K562 (cell line): ENCODE measurements around the gene IFNGR1. TPM values are rescaled to one million over a fixed set of nuclear protein-coding genes. Genes with fewer than 3 reads are reported as not detected.

Experiments
- ATAC-seq: fragments of 200-7000 bp; cut with Tn5 transposase; 3 replicates; pipeline ENCODE4 v1.9.1; 2020; ENCODE audit warnings: moderate library complexity
- BruUV-seq: library from RNA; stranded (reverse); fragments of 400-500 nt; replicated peaks from 2 replicates; lab custom pipeline; 2021; lab: Mats Ljungman, UMichigan
- CTCF ChIA-PET: fragments of 300-600 bp; formaldehyde crosslinking; extraction: SDS; loops from one replicate; lab custom pipeline; 2021; ENCODE audit warnings: low intra/inter-chr PET ratio; lab: Yijun Ruan, JAX
- POLR2A ChIA-PET: fragments of 300-600, 350-650 bp; sonication (Branson Sonifier 250); formaldehyde crosslinking; extraction: SDS; loops from one replicate; lab custom pipeline; 2021; ENCODE audit warnings: antibody characterized with exemption, inconsistent platforms; lab: Yijun Ruan, JAX
- DNase-seq, 4 experiments: peaks; one replicate each; pipeline versions ENCODE4 v3.0.0 to v3.0.0-alpha.2; 2011 to 2018; ENCODE audit warnings: low spot score in 3 of 4, mixed read lengths in 3 of 4; ENCODE audit errors: extremely low read depth in 1 of 4
- FAIRE-seq: peaks from 2 replicates; lab custom pipeline; 2011; peaks lifted over from hg19 to GRCh38; lab: Jason Lieb, UNC
- H2AFZ ChIP-seq: 2 replicates; pipeline ENCODE4 v1.6.0; 2011; ENCODE audit warnings: low read depth, low read length, control low read depth, inconsistent platforms
- H3K27ac ChIP-seq: fragments of 200-600 bp; 3 replicates; pipeline ENCODE4 v1.8.0; 2011; ENCODE audit warnings: low read depth, mild to moderate bottlenecking, control low read depth, inconsistent platforms, low read length, moderate library complexity, mixed read lengths; ENCODE audit errors: extremely low read depth
- H3K27me3 ChIP-seq, 2 experiments: fragments of 300-600 bp in 1 of 2; 2 replicates in 1 of 2; 3 replicates in 1 of 2; pipeline versions ENCODE4 v1.6.0 to v1.8.0; 2011; ENCODE audit warnings: inconsistent platforms in 2 of 2, low read length in 2 of 2, mild to moderate bottlenecking in 1 of 2, mixed read lengths in 1 of 2, moderate library complexity in 1 of 2; ENCODE audit not compliant: control insufficient read depth in 2 of 2, insufficient read depth in 2 of 2
- H3K36me3 ChIP-seq: fragments of 300-600 bp; 3 replicates; pipeline ENCODE4 v1.8.0; 2011; ENCODE audit warnings: mild to moderate bottlenecking, low read length, inconsistent platforms; ENCODE audit not compliant: control insufficient read depth, insufficient read depth
- H3K4me1 ChIP-seq, 2 experiments: fragments of 200-600 bp in 1 of 2; replicated peaks in 1 of 2; 2 replicates in 1 of 2; 3 replicates in 1 of 2; pipeline versions ENCODE4 v1.5.1 to v1.8.0; 2011; ENCODE audit warnings: inconsistent platforms in 2 of 2, low read length in 2 of 2, mild to moderate bottlenecking in 1 of 2, mixed read lengths in 1 of 2, moderate library complexity in 1 of 2; ENCODE audit not compliant: control insufficient read depth in 2 of 2, insufficient read depth in 2 of 2
- H3K4me2 ChIP-seq: 2 replicates; pipeline ENCODE4 v1.6.1; 2011; ENCODE audit warnings: low read length, control low read depth, inconsistent platforms, mixed read lengths; ENCODE audit not compliant: insufficient read depth
- H3K4me3 ChIP-seq: fragments of 200-600 bp; sonication (generic), shearing (Covaris generic); 2 replicates; pipeline ENCODE4 v1.5.1; 2016; ENCODE audit warnings: control low read depth, inconsistent platforms
- H3K79me2 ChIP-seq: fragments of 200-600 bp; 3 replicates; pipeline ENCODE4 v1.8.0; 2011; ENCODE audit warnings: low read length, inconsistent platforms; ENCODE audit not compliant: control insufficient read depth, insufficient read depth
- H3K9ac ChIP-seq, 2 experiments: 2 replicates each; pipeline versions ENCODE4 v1.6.0 to v1.6.1; 2011; ENCODE audit warnings: low read depth in 2 of 2, low read length in 2 of 2, control low read depth in 1 of 2, inconsistent platforms in 1 of 2, mild to moderate bottlenecking in 1 of 2, mixed read lengths in 1 of 2; ENCODE audit not compliant: insufficient read depth in 1 of 2
- H3K9me1 ChIP-seq: one replicate; pipeline ENCODE4 v1.6.0; 2011; ENCODE audit warnings: inconsistent platforms, mild to moderate bottlenecking, low read length, moderate library complexity; ENCODE audit not compliant: control insufficient read depth, insufficient read depth
- H3K9me3 ChIP-seq: replicated peaks from 2 replicates; pipeline ENCODE4 v1.5.1; 2011; ENCODE audit warnings: low read depth, low read length, inconsistent platforms; ENCODE audit not compliant: control insufficient read depth, insufficient read depth
- H4K20me1 ChIP-seq: replicated peaks from 2 replicates; pipeline ENCODE4 v1.6.1; 2011; ENCODE audit warnings: low read length, inconsistent platforms, mixed read lengths; ENCODE audit not compliant: control insufficient read depth, insufficient read depth
- ASH1L ChIP-seq: fragments of 450-650 bp; IDR thresholded peaks from 2 replicates; pipeline ENCODE4 v1.6.1; 2018; ENCODE audit warnings: borderline replicate concordance, mild to moderate bottlenecking, low read depth; ENCODE audit not compliant: partially characterized antibody
- CREB3 ChIP-seq: fragments of 450-650 bp; conservative IDR thresholded peaks from 2 replicates; pipeline ENCODE4 v1.6.1; 2016; ENCODE audit warnings: missing genetic modification characterization, low read depth, mild to moderate bottlenecking, missing compliant biosample characterization, moderate library complexity
- ELK3 ChIP-seq: fragments of 450-650 bp; formaldehyde crosslinking; IDR thresholded peaks from 2 replicates; pipeline ENCODE4 v1.4.0; 2020; ENCODE audit warnings: mild to moderate bottlenecking
- FOSL1 ChIP-seq: fragments of 200-800 bp; sonication (Bioruptor generic); conservative IDR thresholded peaks from 2 replicates; pipeline ENCODE4 v1.6.1; 2016; ENCODE audit warnings: missing genetic modification characterization, missing compliant biosample characterization
- GATAD2B ChIP-seq: fragments of 450-650 bp; IDR thresholded peaks from 2 replicates; pipeline ENCODE4 v1.6.1; 2017; ENCODE audit warnings: mild to moderate bottlenecking, borderline replicate concordance
- HNRNPLL ChIP-seq: fragments of 200-400 bp; formaldehyde crosslinking; IDR thresholded peaks from 2 replicates; pipeline ENCODE4 v1.6.1; 2017; ENCODE audit warnings: low read length, low read depth, mild to moderate bottlenecking; ENCODE audit not compliant: poor library complexity, severe bottlenecking
- PHF21A ChIP-seq: fragments of 450-650 bp; IDR thresholded peaks from 2 replicates; pipeline ENCODE4 v1.6.1; 2017; ENCODE audit warnings: low read depth, borderline replicate concordance
- SMAD1 ChIP-seq: fragments of 150-350 bp; IDR thresholded peaks from 2 replicates; pipeline ENCODE4 v1.6.1; 2014; ENCODE audit warnings: low read length, low read depth; ENCODE audit not compliant: partially characterized antibody
- SRSF1 ChIP-seq: fragments of 200-400 bp; formaldehyde crosslinking; IDR thresholded peaks from 2 replicates; pipeline ENCODE4 v1.6.1; 2017; ENCODE audit warnings: mild to moderate bottlenecking, low read depth, low read length, moderate library complexity
- TARDBP ChIP-seq: fragments of 450-650 bp; IDR thresholded peaks from 2 replicates; pipeline ENCODE4 v1.6.1; 2016
- TFE3 ChIP-seq: fragments of 450-650 bp; formaldehyde crosslinking; IDR thresholded peaks from 2 replicates; pipeline ENCODE4 v1.4.0; 2020; ENCODE audit warnings: mild to moderate bottlenecking, mixed read lengths
- ZBTB12 ChIP-seq: fragments of 250-450 bp; sonication (Bioruptor Pico); IDR thresholded peaks from 2 replicates; pipeline ENCODE4 v1.4.0; 2020
- ZBTB43 ChIP-seq: sonication (generic); formaldehyde crosslinking; IDR thresholded peaks from 2 replicates; pipeline ENCODE4 v1.8.0; 2023; ENCODE audit warnings: mild to moderate bottlenecking, missing genetic modification reagents
- ZC3H4 ChIP-seq: sonication (generic); formaldehyde crosslinking; IDR thresholded peaks from 2 replicates; pipeline ENCODE4 v1.9.0; 2021; ENCODE audit warnings: missing genetic modification reagents, borderline replicate concordance
- ZFPM2 ChIP-seq: fragments of 250-450 bp; sonication (Bioruptor Pico); IDR thresholded peaks from 2 replicates; pipeline ENCODE4 v1.5.1; 2022; ENCODE audit warnings: mild to moderate bottlenecking
- ZNF347 ChIP-seq: fragments of 450-650 bp; formaldehyde crosslinking; IDR thresholded peaks from 2 replicates; pipeline ENCODE4 v1.4.0; 2020; ENCODE audit warnings: low read depth, mild to moderate bottlenecking, moderate library complexity
- WGBS: fragments of 100-300 bp; shearing (Covaris generic); methylation state at CpG from one replicate; pipeline ENCODE4 v1.1.6; 2016; ENCODE audit warnings: low coverage, mixed read lengths; ENCODE audit not compliant: insufficient coverage; ENCODE audit errors: missing lambda C conversion rate; 5-methylcytosine and 5-hydroxymethylcytosine counted together
- in situ Hi-C: fragments of 300-500 bp; cut with MboI; formaldehyde crosslinking; loops from 4 replicates; pipeline ENCODE4 v1.15.0; 2018; ENCODE audit warnings: inconsistent platforms, mixed read lengths
- intact Hi-C: fragments of 100-400 bp; cut with micrococcal nuclease; formaldehyde crosslinking; loops from 2 replicates; pipeline ENCODE4 v1.14.2; 2022
- polyA plus RNA-seq, 8 experiments: library from polyadenylated mRNA; depleted of rRNA in 4 of 8; stranded (reverse) in 5 of 8; unstranded in 3 of 8; fragments of >200 nt; fragmentation: Nextera tagmentation in 2 of 8; fragmentation: Illumina TruSeq in 1 of 8; extraction: Ambion mirVana in 2 of 8; extraction: Trizol in 1 of 8; gene quantifications; 2 replicates each; pipeline versions ENCODE4 v1.2.1 to v1.2.3, GENCODE V29; 2011 to 2014; ENCODE audit warnings: inconsistent platforms in 1 of 8, missing spikeins in 1 of 8
- total RNA-seq, 7 experiments: library from RNA; depleted of rRNA in 6 of 7; stranded (reverse); fragments of >200 nt in 6 of 7; fragmentation: Illumina TruSeq in 2 of 7; extraction: Trizol in 2 of 7; gene quantifications; 2 replicates each; pipeline versions ENCODE4 v1.2.1 to v1.2.3, GENCODE V29; 2011 to 2021; ENCODE audit warnings: low replicate concordance in 1 of 7

Gene IFNGR1
- total and polyA plus RNA-seq, 9 of the 15 experiments (the other 6 are each of a cell fraction or from before 2014, with no cell fraction given), result 14.7 to 47.0 (median 26.7) TPM

- no peak for TF ChIP-seq ELK3
- TF ChIP-seq ZC3H4 (CRISPR knock-in tag), result no peak
- no peak for TF ChIP-seq ZFPM2 (CRISPR knock-in tag)
- TF ChIP-seq CREB3 (tag), result no peak
Observed at GRCh38 chr6:137191670-137192069, 27.5 kb downstream of the IFNGR1 start (continued).

- intact Hi-C loops, result no loop called here
- POLR2A ChIA-PET, result interaction anchor here (0.8 to 1.2 kb wide), 3 partner anchors 17 to 118 kb away, joined by 3 to 4 read pairs (median 3); no protein-coding TSS in a partner anchor
- DNase-seq, result no peak
- Histone ChIP-seq H3K4me1 (no peaks in the 10 kb centered on the region), H3K9ac (no peak overlapping the region), H3K4me3 (no peak overlapping the region), H3K9me3 (no peaks in the 10 kb centered on the region), H4K20me1 (no peaks in the 10 kb centered on the region), H3K4me2 (no peak overlapping the region), H3K27me3 (no peaks in the 10 kb centered on the region), H3K36me3 (no peaks in the 10 kb centered on the region), H3K9me1 (no peaks in the 10 kb centered on the region), H3K27ac (no peak overlapping the region), H2AFZ (peak overlapping the region; percentile 15; the same call in 1 of the 2 replicates), H3K79me2 (no peaks in the 10 kb centered on the region)
- ATAC-seq, result no peak
- CTCF ChIA-PET, result no interaction called here
- in situ Hi-C loops, result no loop called here
- TF ChIP-seq ZBTB43 (no peak), SMAD1 (no peak), PHF21A (no peak), ZNF347 (CRISPR knock-in tag) (no peak), GATAD2B (no peak), HNRNPLL (no peak), ASH1L (no peak), SRSF1 (no peak), FOSL1 (no peak), TARDBP (no peak), TFE3 (CRISPR knock-in tag) (no peak), ZBTB12 (CRISPR knock-in tag) (no peak)
- FAIRE-seq, result no peak
- 7% methylated on average over 3 of the region's 3 CpGs for WGBS
- no TSS peak for BruUV-seq
Observed at GRCh38 chr6:137191236-137191635, 27.9 kb downstream of the IFNGR1 start.
